ENCODE measurements around the gene TOM1L2. TPM values are rescaled to one million over a fixed set of nuclear protein-coding genes. Genes with fewer than 3 reads are reported as not detected.

Gene TOM1L2
- total and polyA plus RNA-seq, 12 donors = 46.4 to 331 (median 273) TPM

DNA sequence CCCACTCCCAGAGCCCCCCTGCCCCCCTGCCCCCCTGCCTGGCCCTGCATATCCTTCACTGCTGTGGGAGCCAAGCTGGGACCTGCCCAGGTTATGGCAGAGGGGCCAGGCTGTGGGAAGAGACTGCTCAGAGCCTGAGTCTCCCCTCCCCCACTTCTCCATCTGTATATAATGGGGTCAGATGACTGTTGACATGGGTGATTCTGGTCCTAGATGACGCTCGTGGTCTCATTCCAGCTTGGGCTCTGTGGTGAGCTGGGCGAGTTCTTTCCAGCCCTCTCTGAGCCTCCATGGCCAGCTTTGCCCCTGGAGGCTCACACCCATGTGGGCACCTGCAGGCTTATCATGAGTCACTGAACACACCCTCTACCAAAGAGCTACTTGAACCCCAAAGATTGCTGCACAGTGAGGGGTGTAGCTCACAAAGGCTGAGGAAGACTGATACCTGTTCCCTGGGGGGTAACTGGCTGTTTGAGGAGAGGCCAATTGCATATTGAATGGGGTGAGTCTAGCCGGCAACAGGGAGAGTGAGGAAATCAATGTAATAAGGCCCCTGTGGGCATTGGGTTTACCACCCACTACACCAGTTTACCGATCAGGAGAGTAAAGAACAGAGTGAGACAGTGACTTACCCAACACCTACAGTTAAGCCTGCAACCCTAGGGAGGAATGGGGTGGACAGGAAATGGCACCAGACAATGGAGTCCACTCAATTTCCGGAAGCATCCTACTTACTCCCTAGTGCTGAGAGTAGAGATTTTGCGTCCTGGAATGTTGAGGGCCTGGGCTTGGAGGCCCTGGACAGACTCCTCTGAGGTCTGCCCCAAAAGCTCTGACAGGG, 131.2 kb downstream of the TOM1L2 start:
- TF ChIP-seq, protein P1, sequence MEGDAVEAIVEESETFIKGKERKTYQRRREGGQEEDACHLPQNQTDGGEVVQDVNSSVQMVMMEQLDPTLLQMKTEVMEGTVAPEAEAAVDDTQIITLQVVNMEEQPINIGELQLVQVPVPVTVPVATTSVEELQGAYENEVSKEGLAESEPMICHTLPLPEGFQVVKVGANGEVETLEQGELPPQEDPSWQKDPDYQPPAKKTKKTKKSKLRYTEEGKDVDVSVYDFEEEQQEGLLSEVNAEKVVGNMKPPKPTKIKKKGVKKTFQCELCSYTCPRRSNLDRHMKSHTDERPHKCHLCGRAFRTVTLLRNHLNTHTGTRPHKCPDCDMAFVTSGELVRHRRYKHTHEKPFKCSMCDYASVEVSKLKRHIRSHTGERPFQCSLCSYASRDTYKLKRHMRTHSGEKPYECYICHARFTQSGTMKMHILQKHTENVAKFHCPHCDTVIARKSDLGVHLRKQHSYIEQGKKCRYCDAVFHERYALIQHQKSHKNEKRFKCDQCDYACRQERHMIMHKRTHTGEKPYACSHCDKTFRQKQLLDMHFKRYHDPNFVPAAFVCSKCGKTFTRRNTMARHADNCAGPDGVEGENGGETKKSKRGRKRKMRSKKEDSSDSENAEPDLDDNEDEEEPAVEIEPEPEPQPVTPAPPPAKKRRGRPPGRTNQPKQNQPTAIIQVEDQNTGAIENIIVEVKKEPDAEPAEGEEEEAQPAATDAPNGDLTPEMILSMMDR (IDR thresholded peaks at IDR 0.05) = no peak
- Histone ChIP-seq H3K9me3 (no peaks in the 10 kb centered on the region), H3K27ac (peak overlapping the region; percentile 90 to 100 (median 98)), H3K4me3 (peak overlapping the region in 8 of 10 donors; percentile 32 to 70 (median 57)), H3K36me3 (peaks cover 0 to 9% (median 0%) of the 10 kb centered on the region in 9 donors), H3K27me3 (no peaks in the 10 kb centered on the region), H3K4me1 (peaks cover 39 to 70% (median 60%) of the 10 kb centered on the region in 9 donors)
- WGBS, 2 donors = 32 to 33% methylated on average over 7 of the region's 7 CpGs
- ATAC-seq = peak in 6 of 8 donors; percentile 1 to 11 (median 6)
- intact Hi-C loops (cut with DNase I) = no loop called here
- DNase-seq = no peak

DNA sequence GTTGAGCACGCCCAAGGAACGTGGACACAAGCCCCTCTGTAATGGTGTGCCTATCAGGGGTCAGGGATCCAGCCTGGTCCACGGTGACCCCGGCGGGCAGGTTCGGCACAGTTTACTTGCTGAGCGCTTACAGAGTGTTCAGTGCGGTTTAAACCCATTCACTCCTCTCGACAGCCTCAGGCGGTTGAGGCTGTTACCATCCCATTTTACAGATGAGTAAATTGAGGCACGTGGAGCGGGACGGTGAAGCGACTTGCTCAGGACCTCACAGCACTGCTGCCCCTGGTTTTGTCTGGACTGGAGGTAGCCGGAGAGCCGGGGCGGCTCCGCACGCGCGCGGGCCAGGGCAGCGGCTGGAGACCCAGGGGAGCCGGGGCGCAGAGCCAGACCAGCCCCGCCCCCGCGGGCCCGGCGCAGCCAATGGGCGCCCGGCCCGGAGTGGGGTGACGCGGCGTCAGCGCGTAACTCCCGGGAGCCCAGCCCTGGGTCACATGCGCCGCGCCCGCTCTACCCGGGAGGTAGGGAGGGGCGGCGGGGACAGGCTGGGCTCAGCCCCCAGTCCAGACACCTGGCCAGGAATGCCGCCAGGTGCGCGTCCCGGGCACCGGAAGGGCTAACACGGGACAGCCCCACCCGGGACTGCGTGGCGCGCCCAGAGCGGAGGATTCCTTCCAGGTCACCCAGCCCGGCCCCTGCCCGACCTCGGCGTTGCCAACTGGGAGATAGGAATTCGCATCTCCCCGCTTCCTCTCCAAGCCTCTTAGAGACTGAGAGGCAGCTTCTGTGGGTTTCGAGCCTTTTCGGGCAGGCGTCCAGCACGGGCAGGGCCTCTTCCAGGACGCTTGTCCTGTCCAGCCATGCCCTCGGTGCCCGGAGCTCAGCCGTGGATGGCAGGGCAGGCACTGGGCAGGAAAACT, 132.2 kb downstream of the TOM1L2 start:
- DNase-seq (peak; percentile 86 to 89), ATAC-seq (peak; percentile 54 to 76 (median 70))
- H3K4me1 ChIP-seq = peaks cover 46 to 78% (median 69%) of the 10 kb centered on the region in 9 donors
- TF ChIP-seq, protein P1 (IDR thresholded peaks at IDR 0.05) = no peak
- peak overlapping the region; percentile 90 to 100 (median 98) for H3K27ac ChIP-seq
- intact Hi-C loops (cut with DNase I) = no loop called here
- no peaks in the 10 kb centered on the region for H3K9me3 ChIP-seq
- peak overlapping the region in 9 of 10 donors; percentile 32 to 70 (median 57) for H3K4me3 ChIP-seq
- 3 to 4% methylated on average over 71 of the region's 71 CpGs for WGBS, 2 donors
- H3K36me3 ChIP-seq = no peaks in the 10 kb centered on the region
- no peaks in the 10 kb centered on the region for H3K27me3 ChIP-seq

DNA sequence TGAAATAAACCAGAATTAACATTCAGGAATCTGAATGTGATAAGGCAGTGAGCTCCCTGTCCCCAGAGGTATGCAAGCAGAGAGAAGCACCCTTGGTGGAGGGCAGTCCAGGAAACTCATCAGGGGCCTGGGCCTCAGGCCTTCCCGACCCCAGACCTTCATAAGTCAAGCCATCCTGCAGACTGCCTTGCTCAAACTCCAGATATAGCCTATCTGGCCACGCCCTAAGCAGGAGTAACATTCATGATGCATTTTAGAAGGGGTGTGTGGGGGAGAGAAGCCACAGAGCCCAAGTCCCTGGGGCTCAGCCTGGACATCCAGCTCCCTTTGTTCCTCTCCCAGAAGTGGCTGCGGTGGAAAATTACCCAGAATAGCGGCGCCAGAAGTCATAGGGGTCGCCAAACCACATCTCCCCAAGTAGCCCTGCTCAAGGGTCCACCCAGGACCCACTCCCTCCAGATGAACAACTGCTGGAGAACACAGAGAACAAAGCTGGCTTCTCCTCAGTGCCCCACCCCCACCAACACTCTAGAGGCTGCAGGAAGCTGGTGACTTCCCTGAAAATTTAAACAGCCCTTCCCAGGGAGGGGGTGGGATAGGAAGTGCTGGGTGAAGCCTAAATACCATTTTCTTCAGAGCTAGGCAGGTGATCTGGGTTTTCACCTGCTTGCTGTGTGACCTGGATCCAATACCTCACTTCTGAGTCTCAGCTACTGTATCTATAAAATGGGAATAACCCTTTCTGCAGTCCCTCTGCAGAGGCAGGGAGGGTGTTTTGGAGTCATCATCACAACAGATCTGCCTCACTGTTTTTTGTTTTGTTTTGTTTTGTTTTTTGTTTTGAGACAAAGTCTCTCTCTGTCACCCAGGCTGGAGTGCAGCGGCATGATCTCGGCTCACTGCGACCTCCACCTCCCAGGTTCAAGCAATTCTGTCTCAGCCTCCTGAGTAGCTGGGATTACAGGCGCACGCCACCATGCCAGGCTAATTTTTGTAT, 133.9 kb downstream of the TOM1L2 start:
- Histone ChIP-seq H3K27me3 (no peaks in the 10 kb centered on the region), H3K27ac (peak overlapping the region; percentile 90 to 100 (median 98)), H3K4me3 (peak overlapping the region in 5 of 10 donors; percentile 0 to 88 (median 10)), H3K9me3 (no peaks in the 10 kb centered on the region), H3K4me1 (peaks cover 46 to 93% (median 80%) of the 10 kb centered on the region in 9 donors), H3K36me3 (no peaks in the 10 kb centered on the region)
- TF ChIP-seq, protein P1 (IDR thresholded peaks at IDR 0.05) = no peak
- WGBS, 2 donors = 50 to 59% methylated on average over 11 of the region's 11 CpGs
- intact Hi-C loops (cut with DNase I) = no loop called here
- ATAC-seq = peak in 3 of 8 donors; percentile 10 to 34 (median 23)
- peak; percentile 52 to 89 for DNase-seq

Data from heart right ventricle (tissue), 16 donors.